Activated CD4-positive, alpha-beta T cell treated with anti-CD3 and anti-CD28 coated beads, Interleukin-2, Interleukin-4, amounts not matched to agents 100 ng/mL and 50 ng/mL, durations not matched to agents 16 hours and 8 hours (primary cell): Measurements from ENCODE around the gene DSG1.
"Not testable (repeated sequence)": the region's sequence is repeated elsewhere in the genome, so short reads cannot be mapped to it uniquely, and the experiment has no call there.

Experiments
- DNase-seq: peaks from one replicate; pipeline ENCODE4 v3.0.0-alpha.2; 2020; ENCODE audit warnings: low spot score

The DSG1 gene

DNA sequence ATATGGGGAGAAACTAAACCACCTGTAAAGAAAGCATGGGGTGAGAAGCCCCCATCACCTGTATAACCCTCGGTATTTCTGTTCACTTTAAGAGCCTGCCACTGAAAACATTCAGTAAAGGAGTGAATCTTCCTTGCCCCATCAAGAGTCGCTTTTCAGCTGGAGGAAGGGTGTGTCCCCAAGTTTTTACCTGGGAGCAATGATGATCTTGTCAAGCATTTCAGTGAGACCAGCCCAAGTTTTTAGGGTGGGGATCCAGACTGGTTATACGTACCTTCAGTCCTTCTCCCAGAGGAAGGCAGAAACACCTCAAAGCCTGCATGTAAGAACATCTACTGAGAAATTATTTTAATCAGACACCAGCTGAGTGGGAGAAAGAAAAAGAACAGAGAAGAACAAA lies at the start of gene DSG1:
Gene DSG1, plus strand, starts transcription at position 301 of the 400 bp plus-strand sequence. CDS start 141 bp downstream, outside the sequence.
- DNase-seq: no peak

DNA sequence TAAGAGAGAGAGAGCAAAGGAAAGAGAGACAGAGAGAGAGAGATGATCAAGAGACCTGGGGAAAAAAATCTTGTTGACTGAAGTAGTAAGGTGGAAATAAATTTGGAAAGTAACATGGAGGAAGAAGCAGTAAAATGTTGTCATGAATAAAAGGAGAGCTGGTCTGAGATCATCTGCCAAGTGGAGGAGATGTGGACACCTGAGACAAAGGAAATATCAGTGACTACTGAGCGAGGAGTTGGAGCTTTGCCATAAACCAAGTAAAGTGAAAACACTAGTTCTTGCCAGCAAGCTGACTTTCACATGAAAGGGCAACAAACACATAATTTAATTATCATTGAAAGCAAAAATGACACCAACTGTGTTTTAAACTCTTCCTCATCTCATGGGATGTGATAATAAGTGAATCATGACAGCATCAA lies 49.0 kb upstream of the DSG1 start:
- DNase-seq: no peak

DNA sequence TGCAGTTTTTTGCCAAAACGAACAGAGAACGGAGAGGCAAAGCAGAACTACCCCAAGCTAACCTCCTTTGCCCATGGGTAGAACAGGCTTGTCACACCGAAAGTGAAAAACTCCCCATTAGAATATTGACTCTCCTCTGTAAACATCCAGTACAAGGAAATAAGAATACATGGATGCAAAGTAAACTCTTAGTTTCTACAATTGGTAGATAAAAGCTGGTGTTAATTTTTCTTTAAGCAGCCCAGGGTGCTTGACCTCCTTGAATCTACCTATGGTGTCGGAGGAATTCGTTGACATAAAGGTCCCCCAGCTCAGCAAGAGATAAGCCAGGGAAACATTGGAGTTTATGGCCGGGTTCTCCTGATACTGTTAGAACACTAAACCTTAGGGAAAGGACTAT lies 48.4 kb upstream of the DSG1 start:
- no peak for DNase-seq

- no peak for DNase-seq
These were observed 47.4 kb upstream of the DSG1 start for GRCh38 chr18:31270578-31270977.

- no peak for DNase-seq
These were observed 44.0 kb upstream of the DSG1 start for GRCh38 chr18:31273812-31274527.

DNA sequence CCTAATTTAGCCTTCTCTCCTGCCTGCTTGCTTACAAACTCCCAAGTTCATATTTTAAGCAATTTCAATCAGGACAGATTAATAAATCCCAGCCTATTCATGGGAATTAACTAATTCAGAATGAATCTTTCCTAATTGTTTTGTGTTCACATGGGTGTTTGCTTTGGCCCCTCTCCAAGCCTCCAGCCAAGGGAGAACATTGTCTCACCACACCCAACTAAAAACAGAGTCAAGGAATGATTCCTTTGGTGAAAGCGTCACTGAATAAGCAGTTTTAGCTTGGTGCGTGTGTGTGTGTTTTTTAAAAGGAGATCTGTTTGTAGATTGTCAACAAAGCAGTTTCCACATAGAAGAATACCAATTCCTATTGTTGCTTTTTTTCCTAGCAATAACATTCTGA lies 43.0 kb upstream of the DSG1 start:
- DNase-seq: no peak

DNA sequence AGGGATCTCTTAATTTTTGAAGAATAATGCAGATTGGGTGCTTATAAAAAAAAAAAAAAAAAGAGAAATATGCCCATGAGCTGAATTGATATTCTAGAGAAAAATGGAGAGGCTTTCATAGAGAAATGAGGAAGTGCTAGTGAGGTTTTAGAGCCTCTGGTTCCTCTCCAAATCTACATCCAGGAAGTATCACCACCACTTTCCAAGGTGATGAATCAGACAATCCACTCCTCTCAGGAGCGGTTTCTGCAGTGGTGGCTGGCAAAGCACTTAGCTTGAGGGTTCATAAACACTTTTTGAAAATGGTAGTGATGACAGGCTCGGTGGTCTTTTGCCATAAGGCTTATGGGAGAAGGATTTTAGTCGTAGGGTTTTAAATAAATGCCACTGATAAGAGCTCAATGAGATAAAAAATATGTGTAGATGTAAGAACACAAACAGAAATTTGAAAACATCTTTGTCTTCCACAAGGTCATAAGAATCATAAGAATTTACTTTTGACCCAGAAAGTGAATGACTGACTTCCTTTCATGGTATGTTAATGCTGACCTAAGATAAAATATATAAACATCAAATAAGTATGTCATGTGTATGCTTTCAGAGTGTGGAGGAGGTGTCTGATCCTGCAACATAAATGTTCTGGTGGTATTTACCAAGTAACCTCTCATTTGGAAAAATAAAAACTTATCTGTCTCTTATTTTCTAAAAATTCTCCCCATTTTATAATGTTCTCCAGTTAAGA lies 42.1 kb upstream of the DSG1 start:
- DNase-seq: no peak

DNA sequence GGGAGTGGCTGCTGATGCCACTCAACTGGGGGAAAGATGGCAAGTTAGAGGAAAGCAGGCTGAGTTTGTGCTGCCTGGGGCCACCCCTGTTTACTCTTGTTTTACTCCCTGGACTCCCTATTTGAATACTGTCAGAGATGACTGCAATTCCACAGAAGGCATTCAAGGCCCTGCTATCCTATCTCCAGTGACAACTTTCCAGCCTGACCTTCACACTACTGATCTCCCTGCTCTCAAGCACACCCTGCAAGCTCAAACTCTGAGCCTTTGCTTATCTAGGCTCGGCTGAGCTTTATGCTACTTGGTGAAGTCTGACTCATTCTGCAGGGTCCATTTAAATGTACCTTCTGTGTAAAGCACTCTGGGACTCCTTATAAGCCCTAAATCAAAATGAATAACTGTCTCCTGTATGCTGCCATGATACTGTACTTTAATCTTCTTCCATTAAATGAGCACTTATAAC lies 39.3 kb upstream of the DSG1 start:
- DNase-seq: no peak

DNA sequence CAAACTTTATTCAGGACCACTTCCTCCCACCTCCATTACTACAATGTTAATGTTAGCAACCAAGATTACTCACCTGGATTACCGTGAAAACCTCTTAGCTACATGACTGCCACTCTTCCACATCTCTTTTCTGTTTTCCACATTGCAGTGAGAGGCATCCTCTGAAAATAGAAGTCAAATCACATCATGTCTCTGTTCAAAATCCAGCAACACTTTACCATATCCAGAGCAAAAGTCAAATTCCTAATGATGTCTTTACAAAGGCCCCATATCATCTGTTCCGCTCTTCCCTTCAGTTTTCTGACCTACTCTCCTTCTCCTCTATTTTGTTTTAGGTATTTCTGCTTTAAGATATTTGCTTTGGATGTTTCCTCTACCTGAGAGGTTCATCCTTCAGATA lies 37.5 kb upstream of the DSG1 start:
- DNase-seq: no peak

DNA sequence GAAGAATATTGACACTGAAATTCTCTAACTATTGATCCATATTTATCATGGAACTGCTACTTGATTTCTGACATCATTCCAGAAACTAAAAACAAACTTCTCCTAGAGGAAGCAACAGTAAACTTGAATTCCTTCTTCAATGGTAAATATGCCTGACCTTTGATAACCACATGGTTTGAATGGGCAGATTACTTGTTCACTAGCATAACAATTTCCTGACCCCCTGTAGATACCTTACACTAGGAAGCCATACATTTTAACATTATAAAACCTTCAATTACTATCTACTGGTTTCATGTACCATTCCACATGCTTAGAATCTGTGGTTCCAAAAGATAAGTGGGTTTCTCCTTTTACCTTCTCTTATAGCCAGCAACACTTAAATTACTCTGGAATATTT lies 36.5 kb upstream of the DSG1 start:
- DNase-seq: no peak

GRCh38 chr18:31289446-31289845 lies 28.5 kb upstream of the DSG1 start:
- not testable (repeated sequence) for DNase-seq

GRCh38 chr18:31291688-31292087 lies 26.3 kb upstream of the DSG1 start:
- DNase-seq: no peak

DNA sequence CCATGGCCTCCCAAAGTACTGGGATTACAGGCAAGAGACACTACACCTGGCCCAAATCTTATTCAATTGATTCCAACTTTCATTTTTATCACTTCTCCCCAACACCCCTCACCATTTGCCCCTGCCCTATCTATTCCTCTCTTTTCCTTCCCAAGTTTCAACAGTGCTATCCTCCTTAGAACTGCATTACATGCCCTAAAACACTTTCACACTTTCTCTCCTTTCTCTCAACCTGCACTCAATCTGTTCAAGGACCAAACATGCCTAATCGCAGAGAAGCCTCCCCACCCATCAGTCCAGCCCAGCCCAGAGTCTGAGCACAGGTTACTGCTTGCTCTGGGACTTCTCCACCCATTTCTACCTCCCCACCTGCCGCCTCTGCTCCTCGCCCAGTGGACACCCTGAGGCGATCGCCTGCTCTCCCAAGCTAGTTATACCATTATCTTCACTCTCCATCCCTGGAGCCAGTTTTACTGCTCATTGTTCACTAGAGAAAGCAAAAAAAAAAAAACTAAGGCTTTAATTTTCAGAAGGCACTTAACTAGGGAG lies 23.7 kb upstream of the DSG1 start:
- no peak for DNase-seq

- no peak for DNase-seq
These were observed 20.7 kb upstream of the DSG1 start for GRCh38 chr18:31297248-31297647.

GRCh38 chr18:31301201-31301655 lies 16.7 kb upstream of the DSG1 start:
- no peak for DNase-seq

DNA sequence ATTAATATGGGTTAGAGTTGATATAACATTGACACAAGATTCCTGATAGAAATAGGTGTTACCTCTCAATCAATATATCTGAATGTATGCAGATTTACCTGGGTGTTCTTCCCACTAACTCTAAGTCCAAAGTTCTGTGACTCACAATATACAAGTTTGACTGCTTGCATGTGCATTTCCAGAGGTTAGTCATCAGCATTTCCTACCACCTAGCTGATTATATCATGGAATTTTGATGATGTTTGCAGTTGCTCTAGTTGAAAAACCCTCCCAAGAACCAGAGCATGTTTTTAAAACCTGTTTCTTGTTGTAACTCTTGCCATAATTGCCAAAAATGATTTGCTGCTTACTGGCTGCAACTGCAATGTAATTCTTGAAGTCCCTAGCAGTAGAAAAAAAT lies 15.0 kb upstream of the DSG1 start:
- no peak for DNase-seq

- no peak for DNase-seq
These were observed 14.2 kb upstream of the DSG1 start for GRCh38 chr18:31303771-31304170.

GRCh38 chr18:31309115-31309514 lies 8.8 kb upstream of the DSG1 start:
- no peak for DNase-seq

GRCh38 chr18:31316974-31317373 lies 986 bp upstream of the DSG1 start:
- DNase-seq: no peak

DNA sequence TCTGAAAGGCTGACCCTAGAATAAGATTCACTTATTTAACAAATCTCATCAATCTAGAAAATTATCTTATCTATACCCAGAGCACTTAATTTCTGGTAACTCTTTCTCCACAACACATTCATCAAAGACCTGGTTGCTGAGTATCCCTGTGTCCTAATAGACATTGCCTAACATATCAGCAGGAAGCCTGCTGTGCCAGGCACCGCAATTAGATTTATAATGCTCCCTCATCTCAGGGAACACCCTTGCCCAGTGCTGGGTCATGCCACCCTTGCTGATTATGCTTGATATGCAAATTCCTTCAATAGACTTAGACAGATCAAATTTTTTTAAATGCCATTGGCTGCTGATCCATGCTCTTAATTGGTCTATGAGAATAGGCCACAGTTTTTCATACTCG lies 3.8 kb downstream of the DSG1 start:
- no peak for DNase-seq

DNA sequence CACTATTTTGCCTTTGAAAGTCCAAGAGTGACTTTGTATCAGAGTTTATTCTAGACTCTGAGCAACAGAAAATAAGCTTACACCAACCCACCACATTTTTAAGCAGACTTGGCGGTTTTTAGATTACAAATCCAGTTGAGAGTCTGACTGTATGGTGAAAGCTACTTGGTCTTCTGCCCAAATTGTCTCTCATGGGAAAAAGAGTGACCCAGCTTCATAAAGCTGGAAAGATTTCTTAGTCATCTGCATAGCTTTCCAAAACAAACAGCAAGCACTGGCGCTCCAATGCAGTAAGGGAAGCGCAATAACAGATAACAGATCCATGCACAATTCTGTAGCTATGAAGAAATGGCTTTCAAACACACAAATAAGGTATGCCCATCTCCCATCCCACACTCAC lies 7.1 kb downstream of the DSG1 start:
- no peak for DNase-seq

DNA sequence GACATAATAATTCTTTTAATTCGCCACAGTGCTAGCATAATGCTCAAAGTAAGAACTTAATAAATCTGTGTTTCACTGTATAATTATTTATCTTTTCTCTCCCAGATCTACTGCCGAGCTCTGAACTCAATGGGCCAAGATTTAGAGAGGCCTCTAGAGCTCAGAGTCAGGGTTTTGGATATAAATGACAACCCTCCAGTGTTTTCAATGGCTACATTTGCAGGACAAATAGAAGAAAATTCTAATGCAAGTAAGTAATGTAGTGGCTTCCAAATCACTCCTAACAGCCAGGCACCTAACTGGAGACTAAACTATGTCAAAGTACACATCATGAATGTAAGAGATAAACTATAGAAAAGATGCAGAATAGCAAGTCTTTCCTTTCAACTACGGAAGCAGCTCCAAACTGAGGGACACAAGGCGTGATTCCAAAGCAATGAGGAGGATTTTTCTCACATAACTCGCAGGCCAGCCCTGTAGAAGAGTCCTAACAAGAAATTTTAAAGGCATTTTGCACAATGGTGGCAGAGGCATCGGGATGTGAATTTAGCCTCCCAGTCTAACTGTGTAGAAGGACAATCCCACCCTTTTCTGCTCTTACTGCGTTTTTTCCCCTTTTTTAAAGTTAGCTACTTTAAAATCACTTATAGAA lies 12.0 kb downstream of the DSG1 start:
- DNase-seq: no peak

- no peak for DNase-seq
These were observed 25.5 kb downstream of the DSG1 start for GRCh38 chr18:31343454-31343853.
